ENCODE measurements around the gene CLCN3. TPM values are rescaled to one million over a fixed set of nuclear protein-coding genes. Genes with fewer than 3 reads are reported as not detected.
"Not testable (repeated sequence)": the region's sequence is repeated elsewhere in the genome, so short reads cannot be mapped to it uniquely, and the experiment has no call there.

The CLCN3 gene
- total RNA-seq: 10 to 100 TPM; 28.8 to 45.4 (median 37.7) TPM

DNA sequence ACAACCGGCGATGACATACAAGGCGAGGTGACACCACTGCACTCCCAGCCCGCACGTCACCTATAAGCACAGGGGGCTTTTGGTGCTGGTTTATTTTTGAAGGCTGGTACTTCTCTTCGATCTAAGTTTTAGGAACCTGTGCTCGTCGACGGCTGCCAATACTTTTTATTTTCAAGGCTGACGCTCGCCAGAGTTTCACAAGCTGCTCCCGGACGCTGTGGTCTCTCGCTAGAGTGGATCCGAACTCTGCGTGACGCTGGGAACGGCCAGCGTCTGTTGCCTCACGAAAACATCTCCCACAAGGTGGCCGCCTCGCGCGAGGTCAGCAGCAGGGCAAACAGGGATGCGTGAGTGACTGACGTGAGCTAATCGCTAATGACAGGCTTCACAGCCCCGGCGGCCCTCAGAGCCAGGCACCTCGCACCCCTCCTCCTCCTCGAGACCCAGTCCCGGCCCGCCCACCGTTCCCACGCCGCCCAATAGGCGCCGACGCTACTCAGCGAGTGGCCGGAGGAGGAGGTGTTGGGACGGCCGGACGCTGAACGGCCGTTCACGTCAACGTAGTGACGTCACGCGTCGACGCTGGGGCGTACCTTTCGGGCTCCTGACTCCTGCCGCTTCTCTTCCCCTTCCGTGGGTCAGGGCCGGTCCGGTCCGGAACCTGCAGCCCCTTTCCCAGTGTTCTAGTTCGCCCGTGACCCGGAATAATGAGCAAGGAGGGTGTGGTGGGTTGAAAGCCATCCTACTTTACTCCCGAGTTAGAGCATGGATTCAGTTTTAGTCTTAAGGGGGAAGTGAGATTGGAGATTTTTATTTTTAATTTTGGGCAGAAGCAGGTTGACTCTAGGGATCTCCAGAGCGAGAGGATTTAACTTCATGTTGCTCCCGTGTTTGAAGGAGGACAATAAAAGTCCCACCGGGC is at the start of gene CLCN3:
Gene CLCN3 (plus strand): TSS at position 621 of the 922 bp plus-strand sequence. CDS start 15,351 bp downstream, outside the sequence.
- peak; percentile 92 to 93 for DNase-seq (ENCODE audit: low spot score in 2 of 2)
- WGBS, 2 donors: 0 to 1% methylated on average over 32 to 56 of the region's 67 CpGs
- no peaks in the 10 kb centered on the region for H3K9me3 ChIP-seq
- TF ChIP-seq EP300 (IDR thresholded peaks at IDR 0.05): peak; percentile 94 to 99
- TF ChIP-seq, protein P1, sequence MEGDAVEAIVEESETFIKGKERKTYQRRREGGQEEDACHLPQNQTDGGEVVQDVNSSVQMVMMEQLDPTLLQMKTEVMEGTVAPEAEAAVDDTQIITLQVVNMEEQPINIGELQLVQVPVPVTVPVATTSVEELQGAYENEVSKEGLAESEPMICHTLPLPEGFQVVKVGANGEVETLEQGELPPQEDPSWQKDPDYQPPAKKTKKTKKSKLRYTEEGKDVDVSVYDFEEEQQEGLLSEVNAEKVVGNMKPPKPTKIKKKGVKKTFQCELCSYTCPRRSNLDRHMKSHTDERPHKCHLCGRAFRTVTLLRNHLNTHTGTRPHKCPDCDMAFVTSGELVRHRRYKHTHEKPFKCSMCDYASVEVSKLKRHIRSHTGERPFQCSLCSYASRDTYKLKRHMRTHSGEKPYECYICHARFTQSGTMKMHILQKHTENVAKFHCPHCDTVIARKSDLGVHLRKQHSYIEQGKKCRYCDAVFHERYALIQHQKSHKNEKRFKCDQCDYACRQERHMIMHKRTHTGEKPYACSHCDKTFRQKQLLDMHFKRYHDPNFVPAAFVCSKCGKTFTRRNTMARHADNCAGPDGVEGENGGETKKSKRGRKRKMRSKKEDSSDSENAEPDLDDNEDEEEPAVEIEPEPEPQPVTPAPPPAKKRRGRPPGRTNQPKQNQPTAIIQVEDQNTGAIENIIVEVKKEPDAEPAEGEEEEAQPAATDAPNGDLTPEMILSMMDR (IDR thresholded peaks at IDR 0.05): peak in 4 of 5 experiments; percentile 13 to 60 (median 36)
- peak; percentile 94 to 97 for TF ChIP-seq POLR2A (IDR thresholded peaks at IDR 0.05)
- no peaks in the 10 kb centered on the region for H3K36me3 ChIP-seq
- peak within 1 kb of the TSS; percentile 67 to 88 (median 78) for H3K4me3 ChIP-seq
- H3K27me3 ChIP-seq: no peaks in the 10 kb centered on the region
- H3K4me1 ChIP-seq: peaks cover 0 to 33% (median 14%) of the 10 kb centered on the region in 4 donors
- peak within 1 kb of the TSS; percentile 89 to 97 (median 96) for H3K27ac ChIP-seq

DNA sequence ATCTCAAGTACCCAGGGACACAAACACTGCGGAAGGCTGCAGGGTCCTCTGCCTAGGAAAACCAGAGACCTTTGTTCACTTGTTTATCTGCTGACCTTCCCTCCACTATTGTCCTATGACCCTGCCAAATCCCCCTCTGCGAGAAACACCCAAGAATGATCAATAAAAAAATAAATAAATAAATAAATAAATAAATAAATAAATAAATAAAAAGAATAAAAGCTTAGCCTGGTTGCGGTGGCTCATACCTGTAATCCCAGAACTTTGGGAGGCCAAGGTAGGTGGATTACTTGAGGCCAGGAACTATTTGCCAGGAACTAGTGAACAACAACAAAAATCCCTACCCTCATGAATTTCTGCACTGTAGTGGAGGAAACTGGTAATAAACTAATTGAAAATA is 49.4 kb upstream of the CLCN3 start:
- Histone ChIP-seq H3K27ac (peak overlapping the region in 1 of 4 donors; percentile 46), H3K36me3 (peaks cover 0 to 56% (median 3%) of the 10 kb centered on the region in 3 donors), H3K4me1 (peaks cover 0 to 11% (median 0%) of the 10 kb centered on the region in 4 donors)
- not testable (repeated sequence) for DNase-seq (ENCODE audit: low spot score in 2 of 2); H3K27me3 ChIP-seq; H3K4me3 ChIP-seq; H3K9me3 ChIP-seq
- WGBS, 2 donors: 92 to 98% methylated on average over 2 to 3 of the region's 3 CpGs

DNA sequence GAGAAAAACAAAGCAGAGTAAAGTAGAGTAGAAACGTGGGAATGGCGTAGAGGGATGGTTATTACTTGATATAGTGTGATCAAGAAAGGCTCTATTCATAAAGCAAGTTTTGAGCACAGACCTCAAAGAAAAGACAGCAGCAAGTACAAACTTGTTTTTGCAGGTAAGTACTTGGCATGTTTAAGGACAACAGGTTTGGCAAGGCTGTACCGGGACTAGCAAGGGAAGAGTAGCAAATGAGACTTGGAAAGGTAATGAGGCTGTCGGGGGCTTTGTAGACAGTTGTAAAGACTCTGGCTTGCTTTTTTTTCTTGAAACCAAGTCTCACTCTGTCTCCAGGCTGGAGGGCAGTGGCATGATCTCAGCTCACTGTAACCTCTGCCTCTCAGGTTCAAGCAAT is 48.9 kb upstream of the CLCN3 start:
- peaks cover 0 to 7% (median 0%) of the 10 kb centered on the region in 4 donors for H3K4me1 ChIP-seq
- H3K27ac ChIP-seq: peak overlapping the region in 1 of 4 donors; percentile 46
- no peak for TF ChIP-seq EP300 (IDR thresholded peaks at IDR 0.05)
- TF ChIP-seq POLR2A (IDR thresholded peaks at IDR 0.05): no peak
- TF ChIP-seq, protein P1 (IDR thresholded peaks at IDR 0.05): no peak
- no peak for DNase-seq (ENCODE audit: low spot score in 2 of 2)
- no peak overlapping the region for H3K4me3 ChIP-seq
- H3K9me3 ChIP-seq: no peaks in the 10 kb centered on the region
- no peaks in the 10 kb centered on the region for H3K27me3 ChIP-seq
- WGBS, 2 donors: 87 to 91% methylated on average over 4 of the region's 4 CpGs
- H3K36me3 ChIP-seq: peaks cover 0 to 61% (median 3%) of the 10 kb centered on the region in 3 donors

DNA sequence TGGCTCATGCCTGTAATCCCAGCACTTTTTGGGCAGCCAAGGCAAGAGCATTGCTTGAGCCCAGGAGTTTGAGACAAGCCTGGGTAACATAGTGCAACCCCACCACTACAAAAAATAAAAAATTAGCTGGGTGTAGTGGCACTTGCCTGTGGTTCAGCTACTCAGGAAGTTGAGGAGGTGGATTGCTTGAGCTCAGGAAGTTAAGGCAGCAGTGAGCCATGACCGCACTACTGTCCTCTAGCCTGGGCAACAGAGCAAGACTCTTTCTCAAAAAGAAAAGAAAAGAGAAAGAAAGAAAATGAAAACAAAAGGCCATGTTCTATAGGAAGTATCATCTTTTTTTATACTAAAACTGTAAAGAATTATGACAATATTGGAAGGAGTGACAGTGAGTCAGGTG is 46.5 kb upstream of the CLCN3 start:
- Histone ChIP-seq H3K4me1 (peaks cover 0 to 6% (median 0%) of the 10 kb centered on the region in 4 donors), H3K27me3 (no peaks in the 10 kb centered on the region)

DNA sequence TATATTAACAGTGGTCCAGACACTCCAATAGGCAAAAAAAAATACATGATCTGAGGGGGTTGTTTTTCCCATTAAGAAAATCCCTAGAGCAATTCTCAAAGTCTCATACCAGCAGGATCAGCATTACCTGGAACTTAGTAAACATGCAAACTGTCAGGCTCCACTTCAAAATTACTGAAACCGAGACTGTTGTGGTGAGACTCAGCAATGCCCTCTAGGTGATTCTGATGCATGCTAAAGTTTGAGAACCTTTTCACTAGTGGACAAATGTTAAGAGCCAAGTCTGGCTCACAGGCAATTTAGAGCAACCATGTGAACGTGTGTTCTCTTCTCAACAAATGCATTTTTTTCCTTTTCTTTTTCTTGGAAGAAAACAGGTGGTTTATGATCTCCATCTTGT is 38.2 kb upstream of the CLCN3 start:
- H3K4me1 ChIP-seq: peaks cover 0 to 21% (median 9%) of the 10 kb centered on the region in 4 donors
- peak overlapping the region; percentile 59 to 83 (median 72) for H3K27ac ChIP-seq
- H3K36me3 ChIP-seq: peaks cover 0 to 32% (median 0%) of the 10 kb centered on the region in 3 donors
- H3K9me3 ChIP-seq: no peaks in the 10 kb centered on the region
- H3K4me3 ChIP-seq: no peak overlapping the region
- no peaks in the 10 kb centered on the region for H3K27me3 ChIP-seq
- 78 to 81% methylated on average over 2 of the region's 2 CpGs for WGBS, 2 donors
- TF ChIP-seq POLR2A (IDR thresholded peaks at IDR 0.05) (no peak), EP300 (IDR thresholded peaks at IDR 0.05) (no peak)
- TF ChIP-seq, protein P1 (IDR thresholded peaks at IDR 0.05): no peak
- no peak for DNase-seq (ENCODE audit: low spot score in 2 of 2)

More for the DNA sequence above, 46.5 kb upstream of the CLCN3 start:
- no peak for DNase-seq (ENCODE audit: low spot score in 2 of 2)
- Histone ChIP-seq H3K36me3 (peaks cover 0 to 65% (median 3%) of the 10 kb centered on the region in 3 donors), H3K27ac (peak overlapping the region in 1 of 4 donors; percentile 43), H3K9me3 (no peaks in the 10 kb centered on the region), H3K4me3 (no peak overlapping the region)
- WGBS, 2 donors: 89 to 94% methylated on average over 1 of the region's 1 CpG
- TF ChIP-seq POLR2A (IDR thresholded peaks at IDR 0.05) (no peak), EP300 (IDR thresholded peaks at IDR 0.05) (no peak)
- TF ChIP-seq, protein P1 (IDR thresholded peaks at IDR 0.05): no peak
